NK-92 treated with Interleukin-12 subunit alpha and Interleukin-12 subunit beta, amount 100 ng/mL, for 24 hours (cell line): ENCODE results near the gene SLC29A3.
"Not testable (repeated sequence)": the region's sequence is repeated elsewhere in the genome, so short reads cannot be mapped to it uniquely, and the experiment has no call there.

ENCODE experiments used
- DNase-seq: peaks from one replicate; lab custom pipeline; 2025; lab: John Stamatoyannopoulos, UW

The SLC29A3 gene

GRCh38 chr10:71346731-71347130, 27.7 kb downstream of the SLC29A3 start:
- DNase-seq, result no peak

DNA sequence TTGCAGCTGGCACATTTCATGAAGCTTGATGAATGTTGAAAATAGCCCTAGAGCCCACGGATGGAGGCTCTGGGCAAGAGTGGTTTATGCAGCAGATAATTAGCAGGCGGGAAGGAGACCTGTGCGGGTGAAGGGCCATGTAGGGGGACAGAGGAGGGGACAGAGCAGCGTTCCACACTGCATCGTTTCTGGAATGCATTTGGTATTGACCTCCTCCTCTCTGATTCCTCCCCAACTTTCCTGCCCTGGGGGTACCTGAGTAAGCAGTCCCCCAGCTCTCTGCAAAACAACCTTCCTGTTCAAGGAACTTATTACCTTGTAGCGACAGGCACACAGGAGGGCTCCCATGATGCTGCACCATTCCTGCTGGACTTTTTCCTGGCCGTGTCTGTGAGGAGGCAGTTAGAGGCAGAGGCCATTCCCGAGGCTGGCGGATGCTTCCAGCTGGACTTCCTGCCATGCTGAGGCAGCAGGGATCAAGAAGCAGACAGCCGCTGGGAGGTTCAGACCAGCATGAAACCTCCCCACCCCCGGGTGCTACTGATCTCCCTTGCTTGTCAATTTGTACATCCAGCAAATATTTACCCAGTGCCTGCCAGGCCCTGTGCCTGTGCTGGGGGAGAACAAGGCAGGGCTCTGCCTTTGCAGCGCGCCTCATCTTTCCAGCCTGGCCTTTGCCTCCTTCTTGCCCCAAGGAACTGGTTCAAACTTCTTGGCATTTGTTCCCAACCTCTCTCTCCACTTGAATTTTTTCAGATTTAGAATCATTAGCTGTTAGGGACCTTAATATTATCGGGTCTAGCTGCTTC, 28.7 kb downstream of the SLC29A3 start:
- no peak for DNase-seq

- no peak for DNase-seq
These were observed 29.8 kb downstream of the SLC29A3 start for GRCh38 chr10:71348850-71349249.

DNA sequence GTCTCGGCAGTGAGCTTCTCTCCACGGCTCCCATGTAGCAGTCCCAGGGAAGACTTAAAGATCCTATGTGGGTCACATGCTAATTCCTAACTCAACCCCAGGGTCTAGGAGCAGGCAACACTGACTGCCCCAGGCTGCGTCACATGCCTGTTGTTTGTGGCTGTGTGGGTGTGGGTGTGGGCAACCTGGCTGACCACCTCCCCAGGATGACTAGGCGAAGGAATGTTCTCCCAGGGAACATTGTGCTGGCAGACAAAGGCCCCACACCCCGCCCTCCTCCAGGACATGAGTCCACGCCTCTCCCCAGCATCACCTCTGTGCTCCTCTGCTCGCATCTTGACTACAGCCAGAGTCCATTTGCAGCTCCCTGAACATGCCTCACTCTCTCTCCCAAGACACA, 30.3 kb downstream of the SLC29A3 start:
- DNase-seq, result no peak

GRCh38 chr10:71351087-71351486, 32.0 kb downstream of the SLC29A3 start:
- DNase-seq, result no peak

- DNase-seq, result no peak
These were observed 32.7 kb downstream of the SLC29A3 start for GRCh38 chr10:71351628-71352319.

- DNase-seq, result no peak
These were observed 34.6 kb downstream of the SLC29A3 start for GRCh38 chr10:71353639-71354038.

DNA sequence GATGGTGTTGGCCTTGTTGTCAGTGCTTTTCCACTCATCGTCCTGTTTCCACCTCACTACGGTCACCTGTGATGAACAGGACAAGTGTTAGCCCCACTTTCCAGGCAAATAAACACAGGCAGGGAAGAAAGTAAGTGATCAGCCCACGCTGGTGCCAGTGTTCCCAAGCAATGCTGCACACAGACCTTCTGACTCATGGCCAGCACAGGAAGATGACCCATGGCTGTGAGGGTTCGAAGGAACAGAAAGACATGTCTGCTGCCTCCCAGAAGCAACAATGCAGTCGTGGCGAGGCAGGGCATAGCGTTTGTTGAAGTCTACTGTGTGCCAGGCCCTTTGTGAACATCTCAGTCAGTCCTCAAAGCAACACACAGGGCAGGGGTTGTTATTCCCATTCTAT, 35.7 kb downstream of the SLC29A3 start:
- DNase-seq, result no peak

DNA sequence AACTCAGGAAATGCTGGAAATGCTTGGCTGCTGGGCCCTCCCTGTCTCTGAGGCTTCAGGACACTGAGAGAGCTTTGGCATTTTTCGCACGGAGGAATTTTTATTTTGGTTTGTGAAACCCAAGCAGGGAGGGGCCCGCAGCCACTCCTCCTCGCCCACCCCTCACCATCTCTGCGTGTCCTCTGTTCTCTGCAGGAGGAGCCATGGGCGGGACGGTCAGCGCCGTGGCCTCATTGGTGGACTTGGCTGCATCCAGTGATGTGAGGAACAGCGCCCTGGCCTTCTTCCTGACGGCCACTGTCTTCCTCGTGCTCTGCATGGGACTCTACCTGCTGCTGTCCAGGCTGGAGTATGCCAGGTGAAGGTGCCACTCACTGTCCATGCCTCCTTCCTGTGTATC, 36.8 kb downstream of the SLC29A3 start:
- no peak for DNase-seq

DNA sequence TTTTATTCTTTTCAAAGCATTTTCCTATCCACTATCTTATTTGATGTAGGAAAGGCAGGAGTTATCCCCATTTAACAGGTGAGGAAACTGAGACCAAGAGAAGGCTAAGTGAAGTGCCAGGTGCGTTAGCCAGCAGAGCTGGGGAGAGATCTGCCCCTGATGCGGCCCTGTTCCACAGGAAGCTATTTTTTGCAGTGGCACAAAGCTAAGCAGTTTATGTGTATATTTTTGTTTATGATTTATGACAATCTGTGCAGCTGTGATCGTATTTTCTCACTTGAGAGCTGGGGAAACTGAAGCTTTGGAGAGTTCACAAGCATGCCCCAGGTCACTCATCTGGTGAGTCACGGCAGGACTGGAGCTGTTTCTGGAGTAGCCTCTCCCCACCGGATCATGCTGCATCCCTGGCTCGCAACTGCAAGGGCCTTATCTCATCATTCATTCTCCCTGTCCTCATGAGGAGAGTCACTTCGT, 38.8 kb downstream of the SLC29A3 start:
- DNase-seq, result no peak

DNA sequence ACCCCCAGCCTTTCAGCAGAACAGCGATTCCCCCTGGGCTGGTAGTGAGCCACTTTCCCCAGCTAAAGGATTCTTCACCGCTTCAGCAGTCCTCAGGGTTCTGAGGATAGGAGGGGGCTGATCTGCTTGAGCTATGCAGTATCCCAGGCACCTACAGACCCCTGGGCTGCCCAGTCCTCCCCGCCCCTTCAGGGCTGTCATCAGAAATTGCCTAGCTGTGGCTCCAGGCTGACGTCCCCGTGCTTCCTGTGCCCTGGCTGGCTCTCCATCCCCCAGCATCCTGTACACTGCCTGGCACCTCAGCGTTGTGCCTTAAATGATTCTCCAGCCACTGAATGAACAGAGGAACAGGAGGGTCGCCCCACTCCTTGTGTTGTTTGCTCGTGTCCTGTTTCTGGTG, 39.2 kb downstream of the SLC29A3 start:
- no peak for DNase-seq

- DNase-seq, result not testable (repeated sequence)
These were observed 39.8 kb downstream of the SLC29A3 start for GRCh38 chr10:71358906-71359305.

DNA sequence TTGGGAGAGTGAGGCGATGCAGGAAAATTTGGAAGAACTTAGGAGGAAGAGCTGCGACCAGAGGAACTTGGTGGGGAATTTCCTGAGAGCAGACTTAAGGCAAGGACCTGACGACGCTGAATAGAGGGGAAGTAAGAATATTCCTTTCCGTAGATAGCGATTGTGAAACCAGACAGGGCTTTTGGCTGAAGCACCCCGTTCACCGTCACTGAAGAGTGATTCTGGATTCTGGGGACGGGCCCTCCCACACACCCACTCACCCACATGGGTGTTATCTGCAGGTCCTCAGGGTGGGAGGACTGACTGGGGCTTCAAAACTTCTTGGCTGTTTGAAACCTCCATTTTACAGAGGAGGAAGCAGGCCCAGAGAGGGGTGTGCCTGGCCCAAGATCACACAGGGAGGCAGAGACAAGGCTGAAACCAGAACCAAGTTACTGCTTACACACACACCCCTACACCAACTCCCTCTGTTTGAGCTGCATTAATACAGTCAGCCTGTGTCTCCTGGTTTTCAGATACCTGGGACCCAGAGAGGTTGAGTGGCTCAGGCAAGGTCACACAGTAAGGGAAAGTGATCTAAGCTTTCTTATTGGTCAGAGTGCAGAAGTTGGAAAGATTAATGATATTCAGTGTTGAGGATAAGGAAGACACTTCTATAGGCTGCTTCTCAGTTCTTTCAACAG, 40.4 kb downstream of the SLC29A3 start:
- DNase-seq, result no peak

GRCh38 chr10:71360735-71361134, 41.7 kb downstream of the SLC29A3 start:
- DNase-seq, result no peak

DNA sequence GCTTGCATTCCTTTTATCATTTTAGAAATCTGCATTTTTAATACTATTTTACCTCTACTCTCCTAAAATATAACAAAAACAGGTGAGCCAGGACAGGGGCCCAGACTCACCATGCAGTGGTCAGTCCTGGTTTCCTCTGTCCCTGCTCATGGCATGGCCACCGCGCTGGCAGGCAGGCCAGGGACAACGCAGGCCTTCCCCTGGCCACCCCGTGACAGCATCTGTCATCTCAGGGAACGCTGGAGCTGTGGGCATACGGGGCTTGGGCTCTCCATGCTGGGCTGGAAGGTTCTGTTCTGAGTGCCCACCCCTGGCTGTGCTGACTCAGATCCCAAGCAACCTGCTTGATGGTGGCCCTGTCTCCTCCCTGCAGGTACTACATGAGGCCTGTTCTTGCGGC, 42.5 kb downstream of the SLC29A3 start:
- DNase-seq, result no peak

DNA sequence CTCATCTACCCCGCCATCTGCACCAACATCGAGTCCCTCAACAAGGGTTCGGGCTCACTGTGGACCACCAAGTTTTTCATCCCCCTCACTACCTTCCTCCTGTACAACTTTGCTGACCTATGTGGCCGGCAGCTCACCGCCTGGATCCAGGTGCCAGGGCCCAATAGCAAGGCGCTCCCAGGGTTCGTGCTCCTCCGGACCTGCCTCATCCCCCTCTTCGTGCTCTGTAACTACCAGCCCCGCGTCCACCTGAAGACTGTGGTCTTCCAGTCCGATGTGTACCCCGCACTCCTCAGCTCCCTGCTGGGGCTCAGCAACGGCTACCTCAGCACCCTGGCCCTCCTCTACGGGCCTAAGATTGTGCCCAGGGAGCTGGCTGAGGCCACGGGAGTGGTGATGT, 43.1 kb downstream of the SLC29A3 start:
- no peak for DNase-seq

- no peak for DNase-seq
These were observed 44.9 kb downstream of the SLC29A3 start for GRCh38 chr10:71363936-71364335.

DNA sequence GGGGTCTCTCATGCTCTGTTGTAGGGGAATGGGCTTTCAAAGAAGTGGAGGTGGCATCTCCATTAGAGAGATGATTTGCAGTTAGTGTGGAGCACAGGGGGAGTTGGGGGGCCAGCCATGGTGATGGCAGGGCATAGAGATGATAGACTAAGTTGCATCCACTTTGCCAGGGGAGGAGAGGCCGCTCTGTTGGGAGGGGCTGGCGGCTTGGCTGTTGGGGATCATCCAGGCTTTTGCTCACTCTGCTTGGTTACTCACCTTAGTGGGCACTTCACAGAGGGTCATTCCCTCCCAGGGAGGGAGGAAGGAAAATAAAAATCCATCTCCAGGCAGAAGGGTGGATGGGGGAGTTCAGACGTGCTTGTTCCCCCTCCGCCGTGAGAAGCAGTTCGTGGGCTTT, 46.3 kb downstream of the SLC29A3 start:
- no peak for DNase-seq

DNA sequence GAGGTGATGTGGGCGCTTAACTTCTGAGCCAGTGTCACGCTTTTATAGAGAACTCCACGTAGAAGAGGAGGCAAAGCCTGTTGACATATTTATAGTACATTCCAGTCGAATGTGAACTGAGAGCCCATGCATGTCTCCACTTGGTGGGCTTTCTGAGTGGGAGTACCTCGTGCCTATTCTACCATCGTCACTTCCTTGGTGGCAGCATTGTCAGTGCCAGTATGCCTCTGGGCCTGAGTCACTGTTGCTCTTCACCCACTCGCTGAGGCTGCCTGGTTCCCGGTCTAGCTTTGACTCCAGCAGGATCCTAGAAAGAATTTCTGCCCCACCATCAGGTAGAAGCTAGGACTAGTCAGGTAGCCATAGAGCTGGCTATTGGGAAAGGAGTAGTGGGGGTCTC, 47.6 kb downstream of the SLC29A3 start:
- DNase-seq, result no peak

- DNase-seq, result no peak
These were observed 48.2 kb downstream of the SLC29A3 start for GRCh38 chr10:71367271-71367670.

- no peak for DNase-seq
These were observed 49.1 kb downstream of the SLC29A3 start for GRCh38 chr10:71368176-71368575.

DNA sequence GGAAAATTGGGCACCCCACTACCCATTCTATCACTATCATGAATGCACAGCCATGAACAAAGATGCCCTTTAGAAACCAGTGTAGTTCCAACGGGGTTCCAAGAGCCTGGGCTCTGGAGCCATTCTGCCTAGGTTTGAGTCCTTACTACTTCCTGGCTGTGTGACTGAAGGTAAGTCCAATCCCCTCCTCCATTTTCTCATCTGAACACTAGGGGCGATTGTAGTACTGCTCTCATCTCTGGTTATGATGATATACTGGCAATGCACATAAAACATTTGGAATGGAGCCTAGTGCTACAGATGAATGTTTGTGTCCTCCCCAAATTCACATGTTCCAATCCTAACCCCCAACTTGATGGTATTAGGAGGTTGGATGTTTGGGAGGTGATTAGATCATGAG, 49.6 kb downstream of the SLC29A3 start:
- DNase-seq, result no peak

- no peak for DNase-seq
These were observed 50.5 kb downstream of the SLC29A3 start for GRCh38 chr10:71369602-71370001.
